Measurements from ENCODE around the gene IL13RA1.

DNA sequence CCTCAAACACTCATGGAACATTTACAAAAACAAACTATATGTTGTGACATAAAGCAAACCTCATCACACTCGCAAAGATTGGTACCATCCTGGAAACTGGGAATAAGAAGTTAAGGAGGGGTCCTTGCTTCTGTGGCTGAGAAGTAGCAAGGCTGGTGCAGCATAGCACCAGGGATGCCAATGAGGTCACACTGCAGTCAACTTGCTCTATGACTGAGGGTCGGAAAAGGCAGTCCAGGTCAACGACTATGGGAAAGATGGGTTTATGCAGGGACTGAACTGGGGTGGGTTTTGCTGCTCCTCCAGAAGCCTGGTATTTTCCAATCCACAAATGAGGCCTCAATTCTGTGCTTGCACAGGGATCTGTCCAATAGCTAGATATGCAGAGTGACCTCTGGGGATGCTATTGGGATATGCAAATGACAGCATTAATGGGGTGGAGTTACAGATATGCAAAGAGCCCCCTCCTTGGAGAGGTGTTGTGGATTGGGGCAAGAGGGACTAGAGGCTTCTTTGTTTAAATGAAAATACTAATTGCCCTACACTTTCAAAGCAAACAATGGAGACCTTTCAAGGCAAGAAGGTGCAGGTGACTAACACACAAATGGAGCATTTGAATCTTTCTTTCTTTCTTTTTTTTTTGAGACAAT is 7.2 kb upstream of the IL13RA1 start:
- TF ChIP-seq EP300 (IDR thresholded peaks at IDR 0.05; ENCODE audit: borderline replicate concordance) (no peak), ZBTB7A (IDR thresholded peaks at IDR 0.05; ENCODE audit: low read depth) (no peak), FOXM1 (IDR thresholded peaks at IDR 0.05; ENCODE audit: borderline replicate concordance, low read depth) (no peak), RAD21 (IDR thresholded peaks at IDR 0.05; ENCODE audit: low read depth) (no peak), TEAD4 (IDR thresholded peaks at IDR 0.05) (no peak), TAF1 (IDR thresholded peaks at IDR 0.05; ENCODE audit: low read depth) (no peak), EGR1 (IDR thresholded peaks at IDR 0.05) (no peak)
- TF ChIP-seq, protein P1, sequence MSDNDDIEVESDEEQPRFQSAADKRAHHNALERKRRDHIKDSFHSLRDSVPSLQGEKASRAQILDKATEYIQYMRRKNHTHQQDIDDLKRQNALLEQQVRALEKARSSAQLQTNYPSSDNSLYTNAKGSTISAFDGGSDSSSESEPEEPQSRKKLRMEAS (IDR thresholded peaks at IDR 0.05), result no peak
